Kidney epithelial cell (primary cell): Measurements from ENCODE around the gene EIF4E2. TPM values are rescaled to one million over a fixed set of nuclear protein-coding genes. Genes with fewer than 3 reads are reported as not detected.
"Not testable (repeated sequence)": the region's sequence is repeated elsewhere in the genome, so short reads cannot be mapped to it uniquely, and the experiment has no call there.

Source experiments
- DNase-seq: peaks from one replicate; pipeline ENCODE4 v3.0.0-alpha.2; 2010; ENCODE audit warnings: low read depth
- H3K27me3 ChIP-seq: 2 replicates; pipeline ENCODE4 v1.6.0; 2011; ENCODE audit warnings: low read length; ENCODE audit not compliant: control insufficient read depth, insufficient read depth
- H3K36me3 ChIP-seq: 2 replicates; pipeline ENCODE4 v1.5.1; 2011; ENCODE audit warnings: low read length; ENCODE audit not compliant: control insufficient read depth, insufficient read depth
- H3K4me3 ChIP-seq: 2 replicates; pipeline ENCODE4 v1.5.1; 2011; ENCODE audit warnings: low read depth, mild to moderate bottlenecking, control low read depth, low read length
- CTCF ChIP-seq: IDR thresholded peaks from 2 replicates; pipeline ENCODE4 v1.5.1; 2011; ENCODE audit warnings: mild to moderate bottlenecking, moderate library complexity, low read length, control low read depth, inconsistent platforms; ENCODE audit not compliant: insufficient read depth, poor library complexity, severe bottlenecking
- total RNA-seq: library from RNA; depleted of rRNA; stranded (reverse); fragments of >200 nt; gene quantifications from 2 replicates; pipeline ENCODE4 v1.2.3, GENCODE V29; 2015

EIF4E2 gene
- total RNA-seq, 1 donor from 2014 or later: 66.9 TPM

GRCh38 chr2:232530626-232531260, 19.7 kb upstream of the EIF4E2 start:
- H3K27me3 ChIP-seq: peaks cover 20% of the 10 kb centered on the region
- TF ChIP-seq CTCF: no peak
- DNase-seq: no peak
- H3K36me3 ChIP-seq: no peaks in the 10 kb centered on the region
- H3K4me3 ChIP-seq: no peak overlapping the region

GRCh38 chr2:232532419-232532818, 18.1 kb upstream of the EIF4E2 start:
- TF ChIP-seq CTCF: no peak
- Histone ChIP-seq H3K4me3 (no peak overlapping the region), H3K27me3 (peaks cover 15% of the 10 kb centered on the region)

GRCh38 chr2:232532821-232533220, 17.7 kb upstream of the EIF4E2 start:
- not testable (repeated sequence) for H3K4me3 ChIP-seq, H3K36me3 ChIP-seq, DNase-seq
- H3K27me3 ChIP-seq: peaks cover 15% of the 10 kb centered on the region

More at GRCh38 chr2:232532419-232532818, 18.1 kb upstream of the EIF4E2 start:
- no peak for DNase-seq
- no peaks in the 10 kb centered on the region for H3K36me3 ChIP-seq

GRCh38 chr2:232533944-232534710, 16.4 kb upstream of the EIF4E2 start:
- no peaks in the 10 kb centered on the region for H3K36me3 ChIP-seq
- TF ChIP-seq CTCF: no peak
- H3K27me3 ChIP-seq: peaks cover 16% of the 10 kb centered on the region
- DNase-seq: no peak
- no peak overlapping the region for H3K4me3 ChIP-seq

GRCh38 chr2:232534940-232535651, 15.4 kb upstream of the EIF4E2 start:
- peaks cover 26% of the 10 kb centered on the region for H3K27me3 ChIP-seq
- no peak overlapping the region for H3K4me3 ChIP-seq
- no peaks in the 10 kb centered on the region for H3K36me3 ChIP-seq
- TF ChIP-seq CTCF: no peak
- DNase-seq: no peak
